MCF 10A (cell line): Measurements from ENCODE around the gene LIMA1. TPM values are rescaled to one million over a fixed set of nuclear protein-coding genes. Genes with fewer than 3 reads are reported as not detected.
"Not testable (repeated sequence)": the region's sequence is repeated elsewhere in the genome, so short reads cannot be mapped to it uniquely, and the experiment has no call there.

Experiments used
- BruUV-seq: library from RNA; stranded (reverse); fragments of 400-500 nt; replicated peaks from 2 replicates; lab custom pipeline; 2021; lab: Mats Ljungman, UMichigan
- CTCF ChIA-PET: fragments of 300-600 bp; sonication (Branson Sonifier 250); formaldehyde crosslinking; extraction: SDS; loops from one replicate; lab custom pipeline; 2021; ENCODE audit warnings: antibody characterized with exemption, inconsistent platforms; lab: Yijun Ruan, JAX
- POLR2A ChIA-PET: fragments of 300-600, 350-650 bp; sonication (Branson Sonifier 250); formaldehyde crosslinking; extraction: SDS; loops from one replicate; lab custom pipeline; 2020; ENCODE audit warnings: antibody characterized with exemption, inconsistent platforms; lab: Yijun Ruan, JAX
- DNase-seq: peaks from one replicate; pipeline ENCODE4 v3.0.0-alpha.2; 2018; ENCODE audit not compliant: unreplicated experiment
- H3K27ac Mint-ChIP-seq: one replicate; pipeline ENCODE4 v1.8.0; 2022; ENCODE audit warnings: mild to moderate bottlenecking, low read depth, mixed read lengths; ENCODE audit not compliant: unreplicated experiment
- H3K27me3 Mint-ChIP-seq: one replicate; pipeline ENCODE4 v1.8.0; 2022; ENCODE audit warnings: mixed read lengths; ENCODE audit not compliant: insufficient read depth, unreplicated experiment
- H3K36me3 Mint-ChIP-seq: one replicate; pipeline ENCODE4 v1.8.0; 2022; ENCODE audit warnings: mild to moderate bottlenecking, moderate library complexity, mixed read lengths; ENCODE audit not compliant: insufficient read depth, unreplicated experiment
- H3K4me1 Mint-ChIP-seq: one replicate; pipeline ENCODE4 v1.8.0; 2022; ENCODE audit warnings: mixed read lengths; ENCODE audit not compliant: insufficient read depth, unreplicated experiment
- H3K4me3 Mint-ChIP-seq: one replicate; pipeline ENCODE4 v1.8.0; 2022; ENCODE audit warnings: mild to moderate bottlenecking, moderate library complexity, mixed read lengths; ENCODE audit not compliant: unreplicated experiment
- H3K9me3 Mint-ChIP-seq: one replicate; pipeline ENCODE4 v1.8.0; 2022; ENCODE audit warnings: mixed read lengths; ENCODE audit not compliant: unreplicated experiment
- CTCF ChIP-seq: fragments of 200-600 bp; IDR thresholded peaks from one replicate; pipeline ENCODE4 v1.8.0; 2022; ENCODE audit warnings: antibody characterized with exemption, mild to moderate bottlenecking; ENCODE audit not compliant: unreplicated experiment
- intact Hi-C: fragments of 100-400 bp; cut with micrococcal nuclease; formaldehyde crosslinking; loops from 2 replicates; pipeline ENCODE4 v1.14.1; 2022
- total RNA-seq: library from RNA; stranded (reverse); gene quantifications from 2 replicates; pipeline ENCODE4 v1.2.3, GENCODE V29; 2022

LIMA1 gene
- total RNA-seq, 1 experiment from 2014 or later: 86.0 TPM

- Mint-ChIP-seq H3K27ac (peak overlapping the region; percentile 39), H3K36me3 (peaks cover 11% of the 10 kb centered on the region), H3K4me1 (peaks cover 5% of the 10 kb centered on the region), H3K4me3 (no peak overlapping the region), H3K9me3 (no peaks in the 10 kb centered on the region), H3K27me3 (no peaks in the 10 kb centered on the region)
- CTCF ChIA-PET: interaction anchor here (0.7 to 1.8 kb wide), 4 partner anchors 9 to 45 kb away, joined by 3 to 5 read pairs (median 4); no protein-coding TSS in a partner anchor
- no peak for TF ChIP-seq CTCF
- intact Hi-C loops: no loop called here
- DNase-seq: no peak
- no TSS peak for BruUV-seq
- POLR2A ChIA-PET: interaction anchor here (2.2 to 3.3 kb wide), 2 partner anchors 10 kb away, joined by 12 to 15 read pairs; partner anchors contain the start of gene CERS5
Measured at GRCh38 chr12:50157259-50157658, 126.1 kb downstream of the LIMA1 start.

- H3K9me3 Mint-ChIP-seq: no peaks in the 10 kb centered on the region
- DNase-seq: no peak
- no peak for TF ChIP-seq CTCF
- H3K36me3 Mint-ChIP-seq: peaks cover 11% of the 10 kb centered on the region
- peaks cover 5% of the 10 kb centered on the region for H3K4me1 Mint-ChIP-seq
- no peaks in the 10 kb centered on the region for H3K27me3 Mint-ChIP-seq
- intact Hi-C loops: no loop called here
- ChIA-PET POLR2A (interaction anchor here (0.6 to 3.3 kb wide), 4 partner anchors 10 to 44 kb away, joined by 3 to 15 read pairs (median 8); partner anchors contain the start of genes CERS5 and COX14), CTCF (interaction anchor here (0.6 to 1.8 kb wide), 4 partner anchors 9 to 343 kb away, joined by 3 to 5 read pairs (median 4); no protein-coding TSS in a partner anchor)
- no peak overlapping the region for H3K27ac Mint-ChIP-seq
- H3K4me3 Mint-ChIP-seq: no peak overlapping the region
- no TSS peak for BruUV-seq
Measured at GRCh38 chr12:50156641-50157040, 126.7 kb downstream of the LIMA1 start.

- H3K4me3 Mint-ChIP-seq, H3K27ac Mint-ChIP-seq, H3K9me3 Mint-ChIP-seq, H3K36me3 Mint-ChIP-seq, BruUV-seq, H3K4me1 Mint-ChIP-seq, intact Hi-C loops, DNase-seq, H3K27me3 Mint-ChIP-seq: not testable (repeated sequence)
- ChIA-PET POLR2A (interaction anchor here (0.8 to 3.3 kb wide), 4 partner anchors 8 to 43 kb away, joined by 3 to 15 read pairs (median 4); partner anchors contain the start of genes CERS5 and COX14), CTCF (interaction anchor here (0.5 to 4.3 kb wide), 7 partner anchors 17 to 209 kb away, joined by 3 to 20 read pairs (median 3); partner anchors contain the start of gene COX14)
Measured at GRCh38 chr12:50154947-50155346, 128.4 kb downstream of the LIMA1 start.

- H3K4me3 Mint-ChIP-seq: no peak overlapping the region
- peaks cover 16% of the 10 kb centered on the region for H3K36me3 Mint-ChIP-seq
- H3K27me3 Mint-ChIP-seq: no peaks in the 10 kb centered on the region
- ChIA-PET CTCF (interaction anchor here (0.7 to 1.7 kb wide), 2 partner anchors 9 to 184 kb away, joined by 4 to 7 read pairs; no protein-coding TSS in a partner anchor), POLR2A (no interaction called here)
- no peaks in the 10 kb centered on the region for H3K9me3 Mint-ChIP-seq
- BruUV-seq: no TSS peak
- no peaks in the 10 kb centered on the region for H3K4me1 Mint-ChIP-seq
- intact Hi-C loops: no loop called here
- DNase-seq: no peak
- no peak for TF ChIP-seq CTCF
- no peak overlapping the region for H3K27ac Mint-ChIP-seq
Measured at GRCh38 chr12:50151047-50151687, 132.2 kb downstream of the LIMA1 start.
